IPS-NIHi7 (cell line): ENCODE measurements around the gene HSPA12A.

ENCODE experiments used
- DNase-seq: peaks from one replicate; pipeline ENCODE4 v3.0.0; 2012; ENCODE audit warnings: mixed read lengths; ENCODE audit errors: extremely low spot score

The HSPA12A gene

GRCh38 chr10:116770281-116770680 lies 27.9 kb upstream of the HSPA12A start:
- DNase-seq: no peak

- no peak for DNase-seq
Observed at GRCh38 chr10:116769791-116770190, 27.4 kb upstream of the HSPA12A start.

GRCh38 chr10:116769368-116769767 lies 27.0 kb upstream of the HSPA12A start:
- DNase-seq: no peak

- no peak for DNase-seq
Observed at GRCh38 chr10:116768786-116769185, 26.4 kb upstream of the HSPA12A start.

DNA sequence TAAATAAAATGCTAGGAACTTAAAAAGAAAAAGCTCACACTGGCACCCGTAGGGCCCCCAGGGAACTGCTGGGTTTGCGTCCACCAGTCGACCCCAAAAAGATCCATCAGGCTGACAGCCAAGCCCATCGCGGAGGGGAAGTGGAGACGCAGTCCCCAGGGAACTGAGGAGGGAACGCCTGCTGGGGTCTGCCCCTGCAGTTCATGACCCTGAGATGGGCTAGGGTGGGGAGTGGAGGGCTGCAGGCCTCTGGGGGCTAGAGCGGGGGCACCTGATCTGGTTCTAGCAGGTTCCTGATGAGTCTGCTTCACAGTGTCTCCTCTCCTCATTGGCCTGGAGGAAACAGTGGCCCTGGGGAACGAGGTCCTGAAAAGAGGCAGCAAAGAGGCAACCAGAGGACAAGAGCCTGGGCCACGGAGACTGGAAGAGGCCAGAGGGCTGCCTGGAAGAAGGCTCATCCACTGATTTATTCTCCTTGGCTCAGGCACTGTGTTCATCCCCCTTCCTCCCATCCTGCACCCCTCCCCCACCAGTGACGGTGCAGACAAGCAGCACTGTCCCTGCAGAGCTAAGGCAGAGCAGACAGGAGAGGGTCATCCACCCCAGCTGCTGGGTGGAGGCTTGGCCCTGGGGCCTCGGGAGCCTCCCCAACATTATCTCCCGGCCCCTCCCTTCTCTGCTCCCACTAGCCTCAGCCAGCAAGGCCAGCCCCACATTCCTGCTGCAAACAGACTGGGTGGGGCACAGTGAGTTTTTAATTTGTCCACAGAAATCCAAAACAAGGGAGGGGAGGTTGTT lies 24.7 kb upstream of the HSPA12A start:
- DNase-seq: peak; percentile 35

GRCh38 chr10:116766241-116766827 lies 24.0 kb upstream of the HSPA12A start:
- no peak for DNase-seq

DNA sequence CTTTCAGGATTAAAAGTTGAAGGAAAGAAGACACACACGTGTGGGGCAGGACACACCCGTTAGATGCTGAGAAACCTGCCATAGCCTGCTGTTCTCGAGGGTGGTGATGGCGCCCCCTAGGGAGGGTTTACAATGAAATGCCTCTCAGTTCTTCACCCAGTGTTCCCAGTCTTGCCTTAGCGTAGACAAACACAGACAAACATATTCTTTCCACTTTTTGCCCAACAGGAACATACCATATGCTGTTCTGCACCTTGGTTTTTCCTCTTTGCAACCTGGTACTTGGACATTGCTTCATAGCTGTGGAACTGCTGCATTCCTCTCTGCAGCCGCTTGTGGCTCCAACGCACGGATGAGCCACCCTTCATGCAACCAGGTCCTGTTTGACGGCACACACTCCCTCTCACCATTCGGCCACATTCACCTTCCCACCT lies 23.3 kb upstream of the HSPA12A start:
- peak; percentile 57 for DNase-seq

GRCh38 chr10:116764979-116765378 lies 22.6 kb upstream of the HSPA12A start:
- DNase-seq: no peak

- DNase-seq: no peak
Observed at GRCh38 chr10:116763440-116763839, 21.1 kb upstream of the HSPA12A start.

GRCh38 chr10:116761883-116762282 lies 19.5 kb upstream of the HSPA12A start:
- DNase-seq: no peak

DNA sequence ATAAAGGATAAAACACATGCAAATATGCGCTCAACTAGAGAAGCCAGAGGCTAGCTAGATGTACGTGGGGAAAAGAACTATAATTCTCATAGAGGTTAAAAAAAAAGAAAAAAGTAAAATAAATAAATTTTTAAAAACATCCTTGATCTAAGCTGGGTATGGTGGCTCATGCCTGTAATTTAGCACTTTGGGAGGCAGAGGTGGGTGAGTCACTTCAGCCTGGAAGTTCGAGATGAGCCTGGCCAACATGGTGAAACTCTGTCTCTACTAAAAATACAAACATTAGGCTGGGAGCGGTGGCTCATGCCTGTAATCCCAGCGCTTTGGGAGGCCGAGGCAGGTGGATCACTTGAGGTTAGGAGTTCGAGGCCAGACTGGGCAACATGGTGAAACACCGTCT lies 18.6 kb upstream of the HSPA12A start:
- DNase-seq: no peak

DNA sequence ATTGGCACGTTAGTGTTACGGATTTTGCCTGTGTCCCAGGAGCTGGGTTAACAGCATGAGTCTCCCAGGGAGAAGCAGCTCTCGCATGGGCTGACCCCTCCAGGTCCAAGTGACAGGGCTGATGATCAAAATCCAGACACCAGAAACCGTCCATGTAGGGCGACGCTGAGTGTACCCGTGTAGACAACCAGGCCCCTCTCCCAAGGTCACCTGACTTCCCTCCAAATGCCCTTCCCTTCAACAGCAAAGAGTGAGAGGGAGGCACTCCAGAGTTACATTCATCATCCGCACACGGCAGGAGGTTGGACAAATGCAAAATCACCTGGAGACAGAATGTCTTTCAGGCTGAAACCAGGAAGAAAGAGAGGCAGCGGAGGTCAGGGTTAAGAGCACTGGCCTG lies 14.9 kb upstream of the HSPA12A start:
- no peak for DNase-seq

DNA sequence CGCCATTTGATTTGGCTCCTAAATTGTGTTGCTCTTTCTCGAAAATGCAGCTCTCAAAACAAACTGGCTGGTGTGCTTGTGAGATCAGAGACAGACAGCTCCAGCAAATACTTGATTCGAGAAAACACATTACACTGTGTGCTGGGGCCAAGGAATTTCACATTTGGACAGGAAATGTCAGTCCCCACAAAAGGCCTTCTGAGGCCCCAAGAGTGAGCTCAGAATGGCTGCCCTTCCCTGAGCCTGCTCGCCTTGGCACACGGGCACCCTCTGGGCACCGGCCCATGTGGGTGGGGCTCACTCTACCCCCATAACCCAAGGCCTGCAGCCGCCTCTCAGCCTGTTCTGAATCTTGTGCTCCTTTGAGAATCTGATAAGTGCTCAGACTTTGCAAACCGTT lies 13.9 kb upstream of the HSPA12A start:
- DNase-seq: no peak

- DNase-seq: no peak
Observed at GRCh38 chr10:116753759-116754158, 11.4 kb upstream of the HSPA12A start.

DNA sequence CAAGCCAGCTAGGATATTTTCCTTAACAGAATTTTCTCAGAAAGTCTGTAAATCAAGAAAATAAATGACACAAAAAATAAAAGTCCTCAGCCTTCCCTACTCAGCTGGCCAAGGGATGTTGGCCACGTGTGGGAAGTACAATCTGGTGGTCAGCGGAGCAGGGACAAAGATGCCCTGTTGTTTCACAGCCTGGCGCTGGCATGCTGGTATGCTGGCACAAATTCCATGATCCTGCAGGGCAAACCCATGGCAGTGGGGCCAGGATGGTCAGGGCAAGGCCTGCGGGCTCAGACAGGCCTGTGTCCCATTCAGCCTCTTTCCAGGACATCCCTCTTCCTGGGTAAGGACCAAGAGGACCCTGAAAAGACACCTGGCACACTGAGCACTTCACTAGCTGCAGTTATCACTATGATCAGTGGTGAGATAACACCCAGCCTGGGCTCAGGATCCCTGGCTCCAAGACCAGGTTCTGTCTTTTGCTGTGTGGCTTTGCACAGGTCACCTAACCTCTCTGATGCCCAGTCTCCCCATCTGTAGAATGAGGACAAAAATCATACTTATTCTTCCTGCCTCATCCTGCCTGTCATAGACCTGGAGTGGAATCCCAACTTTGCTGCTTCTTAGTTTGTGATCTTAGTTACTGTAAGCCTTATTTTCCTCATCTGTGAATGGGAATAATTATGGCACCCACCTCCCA lies 10.8 kb upstream of the HSPA12A start:
- no peak for DNase-seq

DNA sequence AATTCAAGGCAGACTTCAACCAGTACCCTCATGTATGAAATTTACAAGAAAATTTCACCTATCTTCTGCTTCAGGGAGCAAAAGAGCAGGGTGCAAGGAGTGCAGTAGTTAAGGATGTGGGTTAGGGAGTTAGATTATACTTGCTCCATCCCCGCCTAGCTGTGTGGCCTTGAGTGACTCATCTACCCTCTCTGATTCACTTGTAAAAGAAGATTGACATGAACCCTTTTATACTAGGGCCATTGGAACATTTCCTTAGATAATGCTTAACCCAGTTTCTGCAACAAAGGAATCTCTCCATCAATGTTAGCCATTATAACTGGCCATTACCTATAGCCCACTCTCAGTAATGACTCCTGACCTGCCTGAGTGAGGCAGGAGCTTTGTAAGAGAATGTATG lies 10.2 kb upstream of the HSPA12A start:
- DNase-seq: no peak

DNA sequence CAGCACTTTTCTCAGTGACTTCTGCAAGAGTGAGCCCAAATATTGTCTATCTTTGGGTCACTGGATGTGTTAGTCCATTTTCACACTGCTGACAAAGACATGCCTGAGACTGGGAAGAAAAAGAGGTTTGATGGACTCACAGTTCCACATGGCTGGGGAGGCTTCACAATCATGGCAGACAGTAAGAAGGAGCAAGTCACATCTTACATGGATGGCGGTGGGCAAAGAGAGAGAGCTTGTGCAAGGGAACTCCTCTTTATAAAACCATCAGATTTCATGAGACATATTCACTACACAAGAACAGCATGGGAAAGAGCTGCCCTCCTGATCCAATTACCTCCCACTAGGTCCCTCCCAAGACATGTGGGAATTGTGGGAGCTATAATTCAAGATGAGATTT lies 6.1 kb upstream of the HSPA12A start:
- no peak for DNase-seq

DNA sequence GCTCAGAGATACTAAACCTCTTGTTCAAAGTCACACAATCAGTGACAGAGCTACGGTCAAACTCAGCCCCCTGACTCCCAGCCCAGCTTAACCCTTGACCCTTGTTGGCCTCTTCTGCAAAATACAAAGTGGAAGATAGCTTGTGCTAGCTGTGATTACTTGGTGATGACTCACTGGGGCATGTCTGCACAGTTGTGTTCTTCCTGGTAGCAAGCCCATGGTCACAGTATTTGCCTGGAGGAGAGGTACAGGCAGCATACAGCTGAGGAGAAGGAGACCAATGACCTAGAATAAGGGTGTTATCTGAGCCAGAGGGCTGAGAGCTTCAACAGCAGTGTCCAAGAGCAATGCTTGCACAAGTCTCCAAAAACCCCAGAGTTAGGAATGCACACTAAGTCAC lies 5.7 kb upstream of the HSPA12A start:
- DNase-seq: no peak

- no peak for DNase-seq
Observed at GRCh38 chr10:116747325-116747724, 5.0 kb upstream of the HSPA12A start.

DNA sequence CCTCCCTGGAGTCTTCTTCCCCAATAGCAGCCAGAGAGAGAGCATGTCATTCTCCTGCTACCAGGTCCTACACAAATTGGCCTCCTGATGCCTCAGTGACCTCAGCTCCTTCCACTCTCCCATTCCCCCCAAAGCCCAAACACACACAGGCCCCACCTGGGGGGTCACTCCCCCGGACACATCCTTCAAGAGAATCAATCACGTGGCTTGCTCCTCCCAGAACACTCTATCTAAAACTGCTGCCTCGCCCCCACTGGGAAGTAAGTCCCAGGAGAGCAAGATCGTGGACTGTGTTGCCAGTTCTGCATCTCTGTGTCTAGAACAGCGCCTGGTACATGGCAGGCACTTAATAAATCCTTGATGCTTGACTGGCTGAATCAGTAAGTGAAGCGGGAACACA lies 2.5 kb upstream of the HSPA12A start:
- no peak for DNase-seq

DNA sequence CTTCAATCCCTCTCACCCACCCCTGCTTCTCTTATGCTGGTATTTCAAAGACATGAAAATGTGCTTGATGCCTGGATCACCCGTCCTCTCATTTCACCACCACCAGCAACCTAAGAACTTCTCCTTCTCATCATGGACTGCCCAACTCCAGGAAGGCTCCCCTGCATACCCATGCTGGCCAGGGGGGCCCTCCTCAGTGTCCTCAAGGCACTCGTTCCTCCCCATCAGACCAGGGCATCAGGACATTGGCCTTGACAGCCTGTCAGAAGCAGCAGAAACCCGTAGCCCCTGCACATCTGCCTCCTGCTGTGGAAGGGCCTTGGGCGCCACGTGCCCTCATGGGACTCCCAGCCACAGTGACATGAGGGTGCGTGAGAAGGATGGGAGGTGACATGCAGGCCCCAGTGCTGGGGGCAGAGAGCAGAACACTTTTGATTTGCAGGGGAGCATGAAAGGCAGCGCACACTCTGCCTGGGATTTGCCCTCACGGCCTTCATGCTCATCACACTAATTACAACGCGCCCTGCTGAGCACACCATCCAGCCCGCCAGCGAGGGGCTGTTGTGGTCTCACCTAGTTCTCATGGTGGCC lies 1.9 kb upstream of the HSPA12A start:
- DNase-seq: no peak

- DNase-seq: no peak
Observed at GRCh38 chr10:116743266-116744064, 1.1 kb upstream of the HSPA12A start.
